Activated CD4-positive, alpha-beta memory T cell treated with anti-CD3 and anti-CD28 coated beads, Interleukin-2, amount 10 ng/mL, durations not matched to agents 7 days and 5 days (primary cell): Measurements from ENCODE around the gene XYLT1. TPM values are rescaled to one million over a fixed set of nuclear protein-coding genes. Genes with fewer than 3 reads are reported as not detected.

ENCODE experiments used
- CTCF ChIA-PET: fragments of 350-600 bp; sonication (Branson Sonifier 250); formaldehyde crosslinking; loops from one replicate; lab custom pipeline; 2021; ENCODE audit warnings: antibody characterized with exemption, inconsistent platforms; lab: Charles Lee
- POLR2A ChIA-PET: fragments of 350-600 bp; sonication (Branson Sonifier 250); formaldehyde crosslinking; loops from one replicate; lab custom pipeline; 2021; ENCODE audit warnings: antibody characterized with exemption; lab: Charles Lee
- DNase-seq: peaks from one replicate; pipeline ENCODE4 v3.0.0-alpha.2; 2020
- H3K27ac Mint-ChIP-seq: one replicate; pipeline ENCODE4 v1.8.0; 2021; ENCODE audit warnings: mild to moderate bottlenecking, mixed read lengths
- H3K27me3 Mint-ChIP-seq: one replicate; pipeline ENCODE4 v1.8.0; 2021; ENCODE audit warnings: mixed read lengths
- H3K36me3 Mint-ChIP-seq: one replicate; pipeline ENCODE4 v1.8.0; 2021; ENCODE audit warnings: low read depth, mixed read lengths
- H3K4me1 Mint-ChIP-seq: one replicate; pipeline ENCODE4 v1.8.0; 2021; ENCODE audit warnings: mixed read lengths
- H3K4me3 Mint-ChIP-seq: one replicate; pipeline ENCODE4 v1.8.0; 2021; ENCODE audit warnings: mild to moderate bottlenecking, mixed read lengths
- H3K9me3 Mint-ChIP-seq: one replicate; pipeline ENCODE4 v1.8.0; 2021; ENCODE audit warnings: mixed read lengths
- total RNA-seq, 2 experiments: library from RNA; stranded (reverse); gene quantifications; one replicate each; pipeline ENCODE4 v1.2.3, GENCODE V29; 2021

XYLT1 gene
- total RNA-seq, 2 experiments from 2014 or later: 30.2 to 34.9 TPM

- Mint-ChIP-seq H3K27me3 (no peaks in the 10 kb centered on the region), H3K4me1 (peaks cover 28% of the 10 kb centered on the region), H3K9me3 (no peaks in the 10 kb centered on the region), H3K4me3 (no peak overlapping the region), H3K27ac (no peak overlapping the region), H3K36me3 (no peaks in the 10 kb centered on the region)
- ChIA-PET POLR2A (interaction anchor here (1.5 kb wide), 1 partner anchor 17 kb away, joined by 4 read pairs; no protein-coding TSS in a partner anchor), CTCF (interaction anchor here (0.8 kb wide), 1 partner anchor 188 kb away, joined by 5 read pairs; no protein-coding TSS in a partner anchor)
- DNase-seq: no peak
Measured at GRCh38 chr16:17278988-17279387, 191.8 kb downstream of the XYLT1 start.

DNA sequence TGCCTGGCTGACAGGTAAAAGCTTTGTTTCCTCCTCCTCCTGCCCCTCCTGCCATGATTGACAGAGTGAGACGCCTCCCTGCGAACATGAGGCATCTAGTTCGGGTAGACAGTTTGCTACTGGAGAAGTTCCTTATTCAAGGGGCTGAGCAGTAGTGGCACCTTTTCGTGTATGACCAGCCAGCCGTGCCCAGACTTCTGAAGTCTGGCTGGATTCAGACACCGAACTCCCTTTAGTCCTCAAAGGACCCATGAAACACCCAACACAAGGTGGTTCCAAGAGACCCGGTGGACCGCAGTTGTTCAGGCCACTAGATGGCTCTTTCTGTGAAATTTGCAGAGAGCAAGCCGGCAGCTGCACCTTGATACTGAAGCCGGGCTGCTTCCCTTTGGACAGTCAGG lies 192.8 kb downstream of the XYLT1 start:
- DNase-seq: no peak
- CTCF ChIA-PET: interaction anchor here (0.8 kb wide), 1 partner anchor 189 kb away, joined by 5 read pairs; no protein-coding TSS in a partner anchor
- Mint-ChIP-seq H3K27ac (no peak overlapping the region), H3K9me3 (no peaks in the 10 kb centered on the region), H3K36me3 (peaks cover under 1% of the 10 kb centered on the region), H3K27me3 (no peaks in the 10 kb centered on the region), H3K4me3 (no peak overlapping the region), H3K4me1 (peaks cover 36% of the 10 kb centered on the region)
- POLR2A ChIA-PET: interaction anchor here (0.9 to 1.5 kb wide), 2 partner anchors 16 to 190 kb away, joined by 3 to 4 read pairs; no protein-coding TSS in a partner anchor

DNA sequence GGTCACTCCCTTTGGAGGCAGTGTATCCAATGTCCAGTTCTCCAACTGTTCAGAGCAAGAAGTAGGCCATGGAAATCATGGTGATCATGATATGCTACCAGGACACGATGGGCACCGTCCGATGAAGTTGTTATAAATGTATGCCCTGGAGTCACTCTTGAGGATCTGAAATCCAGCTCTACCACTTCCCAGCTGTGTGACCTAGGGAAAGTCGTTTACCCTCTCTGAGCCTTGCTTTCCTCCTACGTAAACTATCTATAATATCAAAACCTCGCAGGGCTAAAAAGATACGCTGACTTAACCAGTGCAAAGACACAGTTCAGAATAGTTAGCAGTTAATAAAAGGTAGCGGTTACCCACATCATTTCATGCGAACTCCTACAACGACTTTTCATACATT lies 194.2 kb downstream of the XYLT1 start:
- Mint-ChIP-seq H3K27me3 (no peaks in the 10 kb centered on the region), H3K4me3 (no peak overlapping the region), H3K9me3 (no peaks in the 10 kb centered on the region), H3K27ac (no peak overlapping the region), H3K4me1 (peaks cover 46% of the 10 kb centered on the region), H3K36me3 (peaks cover 10% of the 10 kb centered on the region)
- ChIA-PET CTCF (no interaction called here), POLR2A (interaction anchor here (1.0 kb wide), 1 partner anchor 140 kb away, joined by 4 read pairs; no protein-coding TSS in a partner anchor)
- DNase-seq: no peak

DNA sequence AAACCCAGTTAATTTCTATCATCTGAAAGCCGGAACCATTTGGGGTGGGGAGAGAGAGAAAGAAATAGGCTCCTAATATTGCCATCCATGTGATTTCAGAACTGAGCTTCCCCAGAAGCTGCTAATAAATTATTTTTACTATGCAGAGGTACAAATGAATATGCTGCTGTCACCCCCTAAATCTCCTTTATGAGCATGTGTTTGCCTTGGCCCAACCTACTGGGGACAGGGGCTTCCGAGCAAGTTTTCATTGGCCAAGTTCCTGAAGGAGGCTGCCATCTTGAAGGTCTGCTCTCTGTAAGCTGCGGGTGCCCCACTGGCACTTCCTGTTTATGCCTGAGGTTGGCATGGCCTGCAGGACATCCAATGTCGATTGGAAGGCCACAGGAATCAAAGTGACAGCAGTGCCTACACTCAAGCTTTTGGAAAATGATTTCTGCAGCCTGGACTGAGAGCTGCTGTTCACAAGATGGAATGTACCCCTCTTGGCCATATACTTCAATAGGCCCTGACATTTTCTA lies 194.7 kb downstream of the XYLT1 start:
- Mint-ChIP-seq H3K36me3 (peaks cover 10% of the 10 kb centered on the region), H3K27ac (no peak overlapping the region), H3K27me3 (no peaks in the 10 kb centered on the region), H3K4me3 (no peak overlapping the region), H3K9me3 (no peaks in the 10 kb centered on the region), H3K4me1 (peaks cover 49% of the 10 kb centered on the region)
- POLR2A ChIA-PET: interaction anchor here (1.0 to 1.5 kb wide), 3 partner anchors 67 to 141 kb away, joined by 3 to 4 read pairs (median 4); no protein-coding TSS in a partner anchor
- CTCF ChIA-PET: no interaction called here
- no peak for DNase-seq

GRCh38 chr16:17275076-17276009 lies 195.4 kb downstream of the XYLT1 start:
- CTCF ChIA-PET: interaction anchor here (1.0 kb wide), 1 partner anchor 7 kb away, joined by 3 read pairs; no protein-coding TSS in a partner anchor
- POLR2A ChIA-PET: interaction anchor here (1.0 to 1.5 kb wide), 4 partner anchors 9 to 142 kb away, joined by 3 to 4 read pairs (median 4); no protein-coding TSS in a partner anchor
- Mint-ChIP-seq H3K9me3 (no peaks in the 10 kb centered on the region), H3K27ac (peak overlapping the region; percentile 48), H3K36me3 (peaks cover 10% of the 10 kb centered on the region), H3K4me3 (no peak overlapping the region), H3K4me1 (peaks cover 53% of the 10 kb centered on the region), H3K27me3 (peaks cover under 1% of the 10 kb centered on the region)
- DNase-seq: peak; percentile 23

DNA sequence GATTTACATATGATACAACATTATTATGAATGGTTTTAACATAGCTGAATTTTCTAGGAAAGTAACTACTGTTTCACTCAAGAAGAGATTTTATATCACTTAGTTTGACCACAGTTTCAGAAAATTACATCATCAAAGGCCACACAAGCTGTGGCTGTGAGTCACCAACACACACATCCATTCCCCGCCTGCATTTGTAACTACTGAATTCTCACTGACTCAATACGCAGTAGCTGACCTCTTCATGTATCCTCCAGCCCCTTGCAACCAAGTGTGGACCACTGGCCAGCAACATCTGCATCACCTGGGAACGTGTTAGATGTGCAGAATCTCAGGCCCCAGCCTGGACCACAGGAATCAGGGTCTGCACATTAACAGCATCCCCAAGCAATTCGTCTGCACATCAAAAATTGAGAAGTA lies 197.6 kb downstream of the XYLT1 start:
- peaks cover 1% of the 10 kb centered on the region for H3K27me3 Mint-ChIP-seq
- no peaks in the 10 kb centered on the region for H3K9me3 Mint-ChIP-seq
- peaks cover 10% of the 10 kb centered on the region for H3K36me3 Mint-ChIP-seq
- H3K27ac Mint-ChIP-seq: peak overlapping the region; percentile 38
- ChIA-PET CTCF (interaction anchor here (0.9 to 1.0 kb wide), 3 partner anchors 97 to 200 kb away, joined by 3 to 6 read pairs (median 4); no protein-coding TSS in a partner anchor), POLR2A (interaction anchor here (1.0 to 1.6 kb wide), 8 partner anchors 10 to 144 kb away, joined by 3 to 6 read pairs (median 4); no protein-coding TSS in a partner anchor)
- H3K4me1 Mint-ChIP-seq: peaks cover 59% of the 10 kb centered on the region
- H3K4me3 Mint-ChIP-seq: no peak overlapping the region
- DNase-seq: peak; percentile 45

GRCh38 chr16:17272716-17273115 lies 198.0 kb downstream of the XYLT1 start:
- H3K4me1 Mint-ChIP-seq: peaks cover 59% of the 10 kb centered on the region
- H3K27ac Mint-ChIP-seq: peak overlapping the region; percentile 38
- peak overlapping the region; percentile 1 for H3K4me3 Mint-ChIP-seq
- ChIA-PET POLR2A (interaction anchor here (1.0 to 1.6 kb wide), 9 partner anchors 9 to 145 kb away, joined by 3 to 6 read pairs (median 4); no protein-coding TSS in a partner anchor), CTCF (interaction anchor here (0.9 to 1.0 kb wide), 3 partner anchors 97 to 201 kb away, joined by 3 to 6 read pairs (median 4); no protein-coding TSS in a partner anchor)
- no peaks in the 10 kb centered on the region for H3K9me3 Mint-ChIP-seq
- DNase-seq: no peak
- H3K36me3 Mint-ChIP-seq: peaks cover 10% of the 10 kb centered on the region
- peaks cover 1% of the 10 kb centered on the region for H3K27me3 Mint-ChIP-seq

DNA sequence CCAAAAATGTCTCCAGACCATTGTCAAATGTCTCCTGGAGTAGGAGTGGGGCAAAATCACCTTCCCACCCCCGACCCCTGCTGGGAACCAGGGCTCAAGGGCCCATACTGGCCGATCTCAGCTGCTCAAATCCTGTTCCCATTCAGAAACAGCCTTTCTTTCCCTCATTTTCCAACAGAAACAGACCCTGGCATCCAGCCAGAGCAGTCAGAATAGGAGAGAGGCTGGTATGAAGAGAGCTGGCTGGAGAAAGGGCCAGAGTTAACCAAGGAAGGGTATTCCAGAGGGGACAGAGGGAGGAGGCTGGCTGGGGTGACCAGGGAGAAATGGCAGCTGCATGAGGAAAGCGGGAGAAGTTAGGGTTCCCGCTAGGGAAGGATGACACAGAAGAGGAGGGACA lies 199.1 kb downstream of the XYLT1 start:
- peaks cover 58% of the 10 kb centered on the region for H3K4me1 Mint-ChIP-seq
- peaks cover 1% of the 10 kb centered on the region for H3K27me3 Mint-ChIP-seq
- no peak overlapping the region for H3K4me3 Mint-ChIP-seq
- CTCF ChIA-PET: no interaction called here
- no peaks in the 10 kb centered on the region for H3K9me3 Mint-ChIP-seq
- peaks cover 10% of the 10 kb centered on the region for H3K36me3 Mint-ChIP-seq
- no peak overlapping the region for H3K27ac Mint-ChIP-seq
- POLR2A ChIA-PET: interaction anchor here (1.0 kb wide), 1 partner anchor 10 kb away, joined by 4 read pairs; no protein-coding TSS in a partner anchor
- no peak for DNase-seq

- peaks cover 1% of the 10 kb centered on the region for H3K27me3 Mint-ChIP-seq
- H3K36me3 Mint-ChIP-seq: peaks cover 10% of the 10 kb centered on the region
- H3K27ac Mint-ChIP-seq: no peak overlapping the region
- peaks cover 49% of the 10 kb centered on the region for H3K4me1 Mint-ChIP-seq
- ChIA-PET CTCF (interaction anchor here (0.9 kb wide), 1 partner anchor 197 kb away, joined by 3 read pairs; no protein-coding TSS in a partner anchor), POLR2A (no interaction called here)
- no peak for DNase-seq
- H3K4me3 Mint-ChIP-seq: no peak overlapping the region
- H3K9me3 Mint-ChIP-seq: no peaks in the 10 kb centered on the region
Measured at GRCh38 chr16:17270683-17271109, 200.1 kb downstream of the XYLT1 start.

DNA sequence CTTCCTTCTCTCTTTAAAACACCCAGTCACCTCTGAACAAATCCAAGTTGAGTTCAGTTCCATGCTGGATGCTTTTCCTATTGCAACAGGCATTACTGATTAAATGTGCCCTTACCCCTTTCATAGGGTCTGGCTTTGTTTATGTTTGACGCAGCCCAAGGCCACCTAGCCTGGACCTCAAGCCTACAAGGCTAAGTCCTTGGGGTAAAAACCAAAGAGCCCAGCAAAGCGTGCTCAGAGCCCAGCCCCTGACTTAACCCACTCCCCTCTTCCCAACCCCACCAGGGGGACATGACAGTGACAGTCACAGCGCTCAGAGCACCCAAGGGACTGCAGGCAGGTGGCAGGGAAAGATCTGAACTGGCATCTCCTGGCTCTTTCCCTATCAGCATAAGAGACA lies 200.6 kb downstream of the XYLT1 start:
- Mint-ChIP-seq H3K27me3 (peaks cover 1% of the 10 kb centered on the region), H3K4me1 (peaks cover 44% of the 10 kb centered on the region), H3K4me3 (no peak overlapping the region), H3K27ac (no peak overlapping the region), H3K36me3 (peaks cover 10% of the 10 kb centered on the region), H3K9me3 (no peaks in the 10 kb centered on the region)
- ChIA-PET POLR2A (no interaction called here), CTCF (interaction anchor here (0.9 kb wide), 1 partner anchor 197 kb away, joined by 3 read pairs; no protein-coding TSS in a partner anchor)
- no peak for DNase-seq

GRCh38 chr16:17269439-17269838 lies 201.3 kb downstream of the XYLT1 start:
- Mint-ChIP-seq H3K27ac (no peak overlapping the region), H3K4me1 (peaks cover 37% of the 10 kb centered on the region), H3K36me3 (peaks cover 10% of the 10 kb centered on the region), H3K27me3 (peaks cover 1% of the 10 kb centered on the region), H3K4me3 (no peak overlapping the region), H3K9me3 (no peaks in the 10 kb centered on the region)
- POLR2A ChIA-PET: no interaction called here
- CTCF ChIA-PET: no interaction called here
- DNase-seq: no peak

DNA sequence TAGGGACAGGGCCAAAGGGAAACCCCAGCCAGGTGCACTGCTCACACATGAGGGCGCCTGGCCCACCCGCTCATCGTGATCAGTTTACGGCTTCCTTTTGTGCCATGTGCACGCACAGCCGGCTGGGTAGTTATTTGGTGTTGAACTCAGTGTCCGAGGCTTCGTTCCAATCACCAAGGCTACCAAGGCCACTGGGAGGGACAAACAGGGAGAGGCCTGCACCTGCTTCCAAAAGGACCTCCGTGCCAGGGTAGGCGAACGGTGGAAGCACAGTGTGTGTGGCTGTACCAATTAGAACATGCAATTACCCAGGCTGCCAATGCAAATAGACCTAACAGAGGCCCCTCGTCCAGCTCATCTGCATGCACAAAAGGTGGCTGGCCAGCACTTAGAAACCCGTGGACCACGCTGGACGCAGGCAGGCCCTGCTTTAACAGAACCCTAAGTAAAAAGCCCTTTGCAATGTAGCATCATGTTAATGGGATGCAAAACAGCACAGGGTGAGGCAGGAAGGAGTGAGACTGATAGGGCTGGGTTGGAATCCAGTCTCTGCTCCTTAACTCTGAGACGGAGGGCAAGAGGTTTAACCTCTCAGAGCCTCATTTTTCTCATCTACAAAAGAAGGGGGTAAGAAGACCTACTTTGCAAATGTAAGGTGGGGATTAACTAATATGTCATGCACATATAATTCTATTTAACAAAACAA lies 204.0 kb downstream of the XYLT1 start:
- Mint-ChIP-seq H3K4me3 (no peak overlapping the region), H3K27me3 (peaks cover 1% of the 10 kb centered on the region), H3K4me1 (peaks cover 22% of the 10 kb centered on the region), H3K9me3 (no peaks in the 10 kb centered on the region), H3K27ac (no peak overlapping the region), H3K36me3 (peaks cover 1% of the 10 kb centered on the region)
- DNase-seq: no peak
- ChIA-PET POLR2A (interaction anchor here (1.0 kb wide), 1 partner anchor 106 kb away, joined by 3 read pairs; no protein-coding TSS in a partner anchor), CTCF (no interaction called here)
